H1 (cell line): ENCODE data around the gene SLCO4A1. TPM values are rescaled to one million over a fixed set of nuclear protein-coding genes. Genes with fewer than 3 reads are reported as not detected.

Experiments used
- CTCF ChIA-PET: fragments of 300-600 bp; sonication (Branson Sonifier 250); formaldehyde crosslinking; loops from one replicate; lab custom pipeline; 2021; ENCODE audit not compliant: partially characterized antibody; lab: Charles Lee
- POLR2A ChIA-PET: fragments of 300-600 bp; sonication (Branson Sonifier 250); formaldehyde crosslinking; loops from one replicate; lab custom pipeline; 2021; ENCODE audit warnings: inconsistent platforms; ENCODE audit not compliant: partially characterized antibody; lab: Charles Lee
- DNase-seq, 2 experiments: peaks; one replicate each; pipeline versions ENCODE4 v3.0.0 to v3.0.0-alpha.2; 2010 to 2022; ENCODE audit warnings: low spot score in 2 of 2, low read depth in 1 of 2, mixed read lengths in 1 of 2
- FAIRE-seq: peaks from 2 replicates; lab custom pipeline; 2011; peaks lifted over from hg19 to GRCh38; lab: Jason Lieb, UNC
- H2AFZ ChIP-seq: 2 replicates; pipeline ENCODE4 v1.8.1; 2012; ENCODE audit warnings: low read length, inconsistent platforms
- H2AK5ac ChIP-seq: 2 replicates; pipeline ENCODE4 v1.6.1; 2013; ENCODE audit warnings: low read depth, low read length
- H2BK120ac ChIP-seq: replicated peaks from 2 replicates; pipeline ENCODE3; 2013; ENCODE audit warnings: low read depth, low read length, inconsistent platforms
- H2BK12ac ChIP-seq: 2 replicates; pipeline ENCODE4 v1.6.1; 2013; ENCODE audit warnings: low read depth, low read length
- H2BK15ac ChIP-seq: 2 replicates; pipeline ENCODE4 v1.6.1; 2013; ENCODE audit warnings: low read length
- H2BK20ac ChIP-seq: 2 replicates; pipeline ENCODE4 v1.6.1; 2013; ENCODE audit warnings: low read length
- H2BK5ac ChIP-seq: 2 replicates; pipeline ENCODE4 v1.6.1; 2013; ENCODE audit warnings: low read depth, low read length
- H3K14ac ChIP-seq: 2 replicates; pipeline ENCODE4 v1.6.1; 2013; ENCODE audit warnings: inconsistent platforms; ENCODE audit not compliant: insufficient read length
- H3K18ac ChIP-seq: 2 replicates; pipeline ENCODE4 v1.6.1; 2013; ENCODE audit warnings: low read length; ENCODE audit errors: extremely low read depth
- H3K23ac ChIP-seq: 2 replicates; pipeline ENCODE4 v1.6.1; 2013; ENCODE audit warnings: inconsistent platforms; ENCODE audit not compliant: insufficient read length
- H3K23me2 ChIP-seq: 2 replicates; pipeline ENCODE4 v1.6.1; 2013; ENCODE audit warnings: low read depth, low read length
- H3K27ac ChIP-seq: 2 replicates; pipeline ENCODE4 v1.6.1; 2011; ENCODE audit warnings: low read depth, low read length, inconsistent platforms
- H3K27me3 ChIP-seq, 4 experiments: replicated peaks in 1 of 4; 1 replicate in 1 of 4; 2 replicates in 3 of 4; pipeline versions ENCODE4 v1.6.1 to v1.8.1; 2011 to 2013; ENCODE audit warnings: low read length in 3 of 4, mild to moderate bottlenecking in 3 of 4, inconsistent platforms in 2 of 4, mixed read lengths in 2 of 4, moderate library complexity in 1 of 4; ENCODE audit not compliant: control insufficient read depth in 3 of 4, insufficient read depth in 3 of 4; ENCODE audit errors: extremely low read depth in 1 of 4
- H3K36me3 ChIP-seq, 4 experiments: 2 replicates each; pipeline versions ENCODE4 v1.6.1 to v1.8.1; 2011 to 2013; ENCODE audit warnings: mild to moderate bottlenecking in 4 of 4, low read length in 3 of 4, moderate library complexity in 2 of 4, control low read depth in 1 of 4, inconsistent platforms in 1 of 4; ENCODE audit not compliant: insufficient read depth in 4 of 4, control insufficient read depth in 2 of 4
- H3K4ac ChIP-seq: replicated peaks from 2 replicates; pipeline ENCODE3; 2013; ENCODE audit warnings: low read length, low read depth, mixed read lengths, inconsistent platforms; ENCODE audit not compliant: insufficient read length
- H3K4me1 ChIP-seq, 4 experiments: replicated peaks in 1 of 4; 1 replicate in 1 of 4; 2 replicates in 3 of 4; pipeline versions ENCODE4 v1.6.1 to v1.8.1; 2011 to 2013; ENCODE audit warnings: low read length in 3 of 4, inconsistent platforms in 2 of 4, mixed read lengths in 1 of 4; ENCODE audit not compliant: insufficient read depth in 4 of 4, control insufficient read depth in 3 of 4
- H3K4me2 ChIP-seq, 2 experiments: 2 replicates each; pipeline versions ENCODE4 v1.6.1 to v1.8.1; 2011 to 2013; ENCODE audit warnings: low read depth in 2 of 2, low read length in 2 of 2, control low read depth in 1 of 2, inconsistent platforms in 1 of 2, mild to moderate bottlenecking in 1 of 2; ENCODE audit not compliant: insufficient read depth in 1 of 2
- H3K4me3 ChIP-seq, 4 experiments: fragments of 200-600, 300-600 bp in 1 of 4; sonication (generic), shearing (Covaris generic), sonication (Bioruptor Twin) in 1 of 4; 2 replicates each; pipeline versions ENCODE4 v1.5.1 to v1.8.1; 2011 to 2016; ENCODE audit warnings: low read length in 4 of 4, low read depth in 3 of 4, control low read depth in 2 of 4, inconsistent platforms in 2 of 4, mild to moderate bottlenecking in 2 of 4, mixed read lengths in 1 of 4, moderate library complexity in 1 of 4; ENCODE audit not compliant: insufficient read depth in 2 of 4; ENCODE audit errors: extremely low read depth in 1 of 4
- H3K56ac ChIP-seq: replicated peaks from 2 replicates; pipeline ENCODE3; 2013; ENCODE audit warnings: low read depth, mild to moderate bottlenecking, mixed read lengths, low read length, inconsistent platforms; ENCODE audit not compliant: insufficient read length
- H3K79me1 ChIP-seq: 2 replicates; pipeline ENCODE4 v1.6.1; 2013; ENCODE audit warnings: low read depth, low read length, control low read depth
- H3K79me2 ChIP-seq, 2 experiments: 2 replicates each; pipeline versions ENCODE4 v1.6.1 to v1.8.1; 2012 to 2013; ENCODE audit warnings: low read length in 2 of 2, mild to moderate bottlenecking in 2 of 2, inconsistent platforms in 1 of 2; ENCODE audit not compliant: insufficient read depth in 2 of 2, control insufficient read depth in 1 of 2
- H3K9ac ChIP-seq, 4 experiments: replicated peaks in 1 of 4; 1 replicate in 1 of 4; 2 replicates in 3 of 4; pipeline versions ENCODE4 v1.6.1 to v1.8.1; 2011 to 2013; ENCODE audit warnings: low read depth in 3 of 4, low read length in 3 of 4, control low read depth in 2 of 4, mild to moderate bottlenecking in 2 of 4, moderate library complexity in 2 of 4, inconsistent platforms in 1 of 4; ENCODE audit errors: extremely low read depth in 1 of 4
- H3K9me3 ChIP-seq, 2 experiments: 2 replicates each; pipeline versions ENCODE4 v1.6.1 to v1.8.1; 2012 to 2013; ENCODE audit warnings: mild to moderate bottlenecking in 2 of 2, moderate library complexity in 2 of 2, control low read depth in 1 of 2, inconsistent platforms in 1 of 2, low read depth in 1 of 2, low read length in 1 of 2, mixed read lengths in 1 of 2; ENCODE audit not compliant: insufficient read depth in 2 of 2
- H4K20me1 ChIP-seq, 2 experiments: replicated peaks in 1 of 2; 2 replicates each; pipeline versions ENCODE3 to v1.8.1; 2011 to 2013; ENCODE audit warnings: inconsistent platforms in 2 of 2, low read length in 2 of 2, mild to moderate bottlenecking in 1 of 2; ENCODE audit not compliant: insufficient read depth in 2 of 2, control insufficient read depth in 1 of 2
- H4K5ac ChIP-seq: 2 replicates; pipeline ENCODE4 v1.6.1; 2013; ENCODE audit warnings: low read length, low read depth, mixed read lengths, inconsistent platforms; ENCODE audit not compliant: insufficient read length
- H4K8ac ChIP-seq: 2 replicates; pipeline ENCODE4 v1.8.0; 2013; ENCODE audit warnings: mild to moderate bottlenecking, moderate library complexity, low read length, inconsistent platforms; ENCODE audit not compliant: insufficient read depth; ENCODE audit errors: extremely low read depth
- H4K91ac ChIP-seq: replicated peaks from 2 replicates; pipeline ENCODE3; 2013; ENCODE audit warnings: low read length, mixed read lengths, inconsistent platforms; ENCODE audit not compliant: insufficient read length
- CHD1 ChIP-seq: IDR thresholded peaks from 2 replicates; pipeline ENCODE4 v1.6.1; 2012; ENCODE audit warnings: low read depth, low read length, improper control_type of control experiment
- HDAC2 ChIP-seq, 2 experiments: fragments of 300-600 bp in 1 of 2; sonication (generic) in 1 of 2; IDR thresholded peaks; 2 replicates each; pipeline ENCODE4 v1.6.1; 2011 to 2012; ENCODE audit warnings: low read depth in 2 of 2, low read length in 2 of 2, mild to moderate bottlenecking in 2 of 2, moderate library complexity in 2 of 2, borderline replicate concordance in 1 of 2, inconsistent platforms in 1 of 2
- RBBP5 ChIP-seq: IDR thresholded peaks from 2 replicates; pipeline ENCODE4 v1.7.1; 2012; ENCODE audit warnings: low read depth, mild to moderate bottlenecking, inconsistent platforms, low read length, moderate library complexity, borderline replicate concordance
- RNF2 ChIP-seq: fragments of 200-900, 300-1000 bp; sonication (generic); IDR thresholded peaks from 2 replicates; pipeline ENCODE4 v1.7.1; 2016; ENCODE audit warnings: borderline replicate concordance, low read depth, mild to moderate bottlenecking, antibody characterized with exemption, low read length; ENCODE audit not compliant: poor library complexity, severe bottlenecking; ENCODE audit errors: missing control alignments
- YY1 ChIP-seq: IDR thresholded peaks from 2 replicates; pipeline ENCODE4 v1.6.1; 2011; ENCODE audit warnings: low read depth, mild to moderate bottlenecking, low read length
- WGBS, 2 experiments: shearing (Covaris generic) in 1 of 2; methylation state at CpG; one replicate each; pipeline versions ENCODE4 v1.1.6 to v1.1.7; 2013 to 2015; ENCODE audit warnings: low lambda C conversion rate in 2 of 2, mixed read lengths in 2 of 2, inconsistent platforms in 1 of 2, low coverage in 1 of 2, missing lambda C conversion rate in 1 of 2; ENCODE audit not compliant: insufficient replicate concordance in 2 of 2, insufficient coverage in 1 of 2, insufficient read length in 1 of 2; ENCODE audit errors: extremely low coverage in 1 of 2, missing lambda C conversion rate in 1 of 2; 5-methylcytosine and 5-hydroxymethylcytosine counted together
- polyA plus RNA-seq, 7 experiments: library from polyadenylated mRNA; depleted of rRNA in 3 of 7; stranded (reverse) in 5 of 7; unstranded in 2 of 7; fragments of >200 nt in 5 of 7; fragments of 200-250 nt in 2 of 7; gene quantifications; 1 replicate in 5 of 7; 2 replicates in 1 of 7; 4 replicates in 1 of 7; pipeline versions ENCODE4 v1.2.1 to v1.2.3, GENCODE V29; 2011 to 2013; ENCODE audit warnings: missing spikeins in 2 of 7, mixed read lengths in 2 of 7
- total RNA-seq: library from RNA; stranded (reverse); fragmentation: NEBNext Ultra II Directional; extraction: Animal tissue kit (Norgen Biotek cat#: 25700); gene quantifications from 2 replicates; pipeline ENCODE4 v1.2.1, GENCODE V29; 2021

The SLCO4A1 gene
- total and polyA plus RNA-seq, 2 of the 8 experiments (the other 6 are each of a cell fraction or from before 2014, with no cell fraction given): 10.5 to 18.5 TPM

DNA sequence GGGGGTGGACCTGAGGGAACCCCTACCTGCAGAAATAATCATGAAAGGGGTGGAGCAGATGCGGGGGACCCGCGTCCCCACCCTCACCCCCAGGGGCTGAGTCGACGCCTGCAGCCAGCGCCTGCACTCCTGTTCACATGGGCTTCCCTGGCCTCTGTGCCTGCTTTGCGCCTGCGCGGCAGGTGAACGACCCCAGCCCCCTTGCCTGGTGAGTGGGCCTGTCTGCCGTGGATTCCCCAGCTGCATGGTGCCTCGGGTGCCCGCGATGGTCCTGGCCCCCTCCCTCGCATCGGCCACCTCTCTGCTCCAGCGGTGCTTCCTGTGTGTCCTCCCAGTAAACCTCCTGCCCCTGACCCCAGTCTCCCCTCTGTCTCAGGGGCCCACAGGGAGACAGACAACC, 47.6 kb downstream of the SLCO4A1 start:
- Histone ChIP-seq H3K36me3 (no peaks in the 10 kb centered on the region), H2AK5ac (no peak overlapping the region), H2BK120ac (no peak overlapping the region), H3K4ac (no peak overlapping the region), H4K5ac (no peak overlapping the region), H2BK20ac (no peak overlapping the region), H3K4me1 (peaks cover 0 to 3% (median 0%) of the 10 kb centered on the region in 4 experiments; a peak in 2 of 7 replicates), H3K9me3 (no peaks in the 10 kb centered on the region), H2BK5ac (no peak overlapping the region), H3K4me2 (no peak overlapping the region), H4K20me1 (no peaks in the 10 kb centered on the region), H4K91ac (no peak overlapping the region), H3K14ac (no peak overlapping the region), H3K79me1 (no peaks in the 10 kb centered on the region), H2AFZ (no peak overlapping the region), H3K79me2 (no peaks in the 10 kb centered on the region), H3K56ac (no peak overlapping the region), H3K18ac (no peak overlapping the region), H3K27me3 (no peaks in the 10 kb centered on the region), H2BK15ac (no peak overlapping the region), H3K27ac (no peak overlapping the region), H3K23ac (no peak overlapping the region), H4K8ac (no peak overlapping the region), H3K9ac (no peak overlapping the region), H3K4me3 (no peak overlapping the region), H2BK12ac (no peak overlapping the region), H3K23me2 (no peaks in the 10 kb centered on the region)
- POLR2A ChIA-PET: no interaction called here
- 87% methylated on average over 17 of the region's 17 CpGs; no CpG with 5 or more reads in 1 of the 2 experiments for WGBS, 2 experiments
- no peak for TF ChIP-seq CHD1
- TF ChIP-seq YY1: no peak
- TF ChIP-seq RBBP5: no peak
- no peak for TF ChIP-seq RNF2
- no peak for TF ChIP-seq HDAC2 (IDR thresholded peaks at IDR 0.05; ENCODE audit: borderline replicate concordance in 1 of 2, low read depth in 2 of 2, low read length in 2 of 2)
- no peak for FAIRE-seq
- no peak for DNase-seq
- CTCF ChIA-PET: interaction anchor here (2.0 to 4.6 kb wide), 6 partner anchors 10 to 249 kb away, joined by 5 to 34 read pairs (median 10); partner anchors contain the start of gene NTSR1
